GM11168 (cell line): ENCODE data around the gene D2HGDH.
"Not testable (repeated sequence)": the region's sequence is repeated elsewhere in the genome, so short reads cannot be mapped to it uniquely, and the experiment has no call there.

ENCODE experiments used
- in situ Hi-C: fragments of 300-500 bp; cut with MboI; formaldehyde crosslinking; loops from one replicate; pipeline ENCODE4 v1.12.0; 2022; ENCODE audit warnings: low sequenced_read_pairs; ENCODE audit not compliant: unreplicated experiment

D2HGDH gene

DNA sequence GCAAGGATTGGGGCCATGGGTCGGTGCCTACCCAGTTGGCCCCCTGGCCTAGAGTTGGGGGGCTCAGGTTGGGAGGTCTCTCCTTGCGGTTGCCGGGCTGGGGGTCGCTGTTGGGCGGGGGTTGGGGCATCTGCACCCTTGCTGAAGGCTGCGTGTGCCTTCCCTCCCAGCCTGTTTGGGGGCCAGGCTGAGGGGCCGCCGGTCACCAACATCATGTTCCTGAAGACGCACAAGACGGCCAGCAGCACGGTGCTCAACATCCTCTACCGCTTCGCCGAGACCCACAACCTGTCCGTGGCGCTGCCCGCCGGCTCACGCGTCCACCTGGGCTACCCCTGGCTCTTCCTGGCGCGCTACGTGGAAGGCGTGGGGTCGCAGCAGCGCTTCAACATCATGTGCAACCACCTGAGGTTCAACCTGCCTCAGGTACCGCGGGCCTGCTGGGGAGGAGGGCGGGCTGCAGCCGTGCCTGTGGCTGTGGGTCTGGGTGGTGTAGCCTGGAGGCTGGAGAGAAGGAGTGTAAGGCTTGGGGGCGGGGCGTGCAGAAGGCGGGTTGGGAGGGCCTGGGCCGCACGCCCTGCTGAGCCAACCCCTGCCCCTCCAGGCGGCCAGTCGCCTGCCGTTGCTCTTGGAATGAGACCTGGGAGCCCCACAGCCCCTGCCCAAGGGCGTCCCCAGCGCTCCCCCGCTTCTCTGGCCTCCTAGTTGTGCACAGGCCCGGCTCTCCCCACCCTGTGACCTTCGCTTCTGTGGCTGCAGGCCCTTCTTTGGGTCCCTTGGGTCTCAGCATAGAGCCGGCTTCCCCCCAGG is 67.4 kb downstream of the D2HGDH start:
- in situ Hi-C loops = no loop called here

- in situ Hi-C loops = no loop called here
Measured at GRCh38 chr2:241802421-241803318, 68.2 kb downstream of the D2HGDH start.

DNA sequence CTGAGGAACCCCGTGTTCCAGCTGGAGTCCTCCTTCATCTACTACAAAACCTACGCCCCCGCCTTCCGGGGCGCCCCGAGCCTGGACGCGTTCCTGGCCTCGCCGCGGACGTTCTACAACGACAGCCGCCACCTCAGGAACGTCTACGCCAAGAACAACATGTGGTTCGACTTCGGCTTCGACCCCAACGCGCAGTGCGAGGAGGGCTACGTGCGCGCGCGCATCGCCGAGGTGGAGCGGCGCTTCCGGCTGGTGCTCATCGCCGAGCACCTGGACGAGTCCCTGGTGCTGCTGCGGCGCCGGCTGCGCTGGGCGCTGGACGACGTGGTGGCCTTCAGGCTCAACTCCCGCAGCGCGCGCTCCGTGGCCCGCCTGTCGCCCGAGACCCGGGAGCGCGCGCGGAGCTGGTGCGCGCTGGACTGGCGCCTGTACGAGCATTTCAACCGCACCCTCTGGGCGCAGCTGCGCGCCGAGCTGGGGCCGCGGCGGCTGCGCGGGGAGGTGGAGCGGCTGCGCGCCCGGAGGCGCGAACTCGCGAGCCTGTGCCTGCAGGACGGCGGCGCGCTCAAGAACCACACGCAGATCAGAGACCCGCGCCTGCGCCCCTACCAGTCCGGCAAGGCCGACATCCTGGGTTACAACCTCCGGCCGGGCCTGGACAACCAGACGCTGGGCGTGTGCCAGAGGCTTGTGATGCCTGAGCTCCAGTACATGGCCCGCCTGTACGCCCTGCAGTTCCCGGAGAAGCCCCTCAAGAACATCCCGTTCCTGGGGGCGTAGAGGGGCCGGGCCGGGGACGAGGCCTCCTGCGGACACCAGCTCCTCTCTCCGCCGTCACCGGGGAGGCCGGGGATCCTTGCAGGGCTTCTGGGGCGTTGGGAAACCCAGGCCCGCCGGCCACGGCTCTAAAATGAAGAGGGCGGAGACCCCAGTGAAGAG is 69.2 kb downstream of the D2HGDH start:
- in situ Hi-C loops = no loop called here

DNA sequence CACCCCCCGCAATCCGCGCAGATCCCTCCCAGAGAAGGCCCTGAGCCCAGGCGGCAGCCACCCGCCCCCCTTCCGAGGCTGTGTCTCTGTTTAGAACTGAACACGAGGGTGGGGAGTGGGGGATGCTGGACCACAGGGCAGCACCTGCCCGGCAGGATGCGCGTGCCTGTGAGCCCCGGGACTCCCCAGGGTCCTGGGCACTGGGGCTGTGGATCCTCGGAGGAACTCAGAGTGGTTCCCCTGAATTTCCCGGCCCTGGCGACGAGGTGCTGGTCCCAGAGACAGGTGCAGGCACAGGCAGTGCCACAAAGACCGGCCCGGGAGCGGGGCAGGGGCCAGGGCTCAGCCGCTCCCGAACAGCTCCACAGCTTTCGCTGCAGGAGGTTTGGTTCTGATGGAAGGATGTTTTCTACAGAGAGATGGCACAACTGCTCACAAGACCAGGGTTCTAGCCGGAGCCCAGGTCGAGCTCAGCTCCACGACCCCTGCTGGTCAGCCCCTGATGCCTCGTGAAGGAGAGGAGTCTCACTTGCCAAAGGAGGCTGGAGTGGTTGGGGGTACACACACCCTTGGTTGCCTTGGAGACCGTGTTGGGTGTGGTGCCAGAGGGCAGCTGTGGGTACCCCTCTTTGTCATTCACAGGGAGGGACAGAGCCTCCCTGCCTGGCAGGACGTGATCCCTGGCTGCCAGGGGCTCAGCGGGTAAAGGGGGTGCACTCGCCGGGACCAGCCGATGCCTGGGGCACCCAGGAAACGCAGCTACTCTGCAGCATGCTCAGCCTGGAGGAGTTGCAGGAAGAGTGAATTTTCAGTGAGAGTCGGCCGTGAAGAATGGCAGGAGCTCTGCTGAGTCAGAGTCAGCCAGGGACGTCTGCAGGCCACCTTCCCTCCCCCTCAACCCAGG is 70.1 kb downstream of the D2HGDH start:
- in situ Hi-C loops = no loop called here

- in situ Hi-C loops = not testable (repeated sequence)
Measured at GRCh38 chr2:241806217-241806616, 71.8 kb downstream of the D2HGDH start.

DNA sequence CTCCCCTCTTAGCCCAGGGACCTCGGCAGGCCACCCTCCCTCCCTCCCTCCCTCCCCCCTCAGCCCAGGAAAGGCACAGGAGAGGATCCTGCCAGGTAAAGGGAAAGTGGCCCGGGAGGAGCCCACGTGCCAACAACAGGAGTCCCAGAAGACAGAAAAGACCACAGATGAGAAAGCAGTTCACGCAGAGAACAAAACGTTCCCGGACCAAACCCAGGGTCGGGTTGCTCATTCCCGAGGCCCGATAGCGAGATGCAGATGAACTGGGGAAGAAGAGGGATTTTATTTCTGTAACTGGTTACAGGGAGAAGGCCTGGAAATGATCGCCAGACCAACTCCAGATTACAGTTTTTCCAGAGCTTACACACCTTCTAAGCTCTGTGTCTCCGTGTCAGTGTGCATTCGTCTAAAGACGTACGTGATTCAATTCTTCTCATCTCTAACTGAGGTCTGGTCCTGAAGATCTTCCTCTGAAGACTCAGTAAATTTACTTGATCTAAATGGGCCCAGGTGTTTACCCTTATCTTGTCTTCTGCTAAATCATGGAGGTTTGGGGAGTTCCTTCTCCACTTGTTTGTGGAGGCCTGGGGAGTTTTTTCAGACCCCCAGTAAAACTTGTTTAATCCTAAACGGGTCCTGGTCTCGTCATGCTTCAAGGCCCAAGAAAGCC is 73.8 kb downstream of the D2HGDH start:
- in situ Hi-C loops = no loop called here

DNA sequence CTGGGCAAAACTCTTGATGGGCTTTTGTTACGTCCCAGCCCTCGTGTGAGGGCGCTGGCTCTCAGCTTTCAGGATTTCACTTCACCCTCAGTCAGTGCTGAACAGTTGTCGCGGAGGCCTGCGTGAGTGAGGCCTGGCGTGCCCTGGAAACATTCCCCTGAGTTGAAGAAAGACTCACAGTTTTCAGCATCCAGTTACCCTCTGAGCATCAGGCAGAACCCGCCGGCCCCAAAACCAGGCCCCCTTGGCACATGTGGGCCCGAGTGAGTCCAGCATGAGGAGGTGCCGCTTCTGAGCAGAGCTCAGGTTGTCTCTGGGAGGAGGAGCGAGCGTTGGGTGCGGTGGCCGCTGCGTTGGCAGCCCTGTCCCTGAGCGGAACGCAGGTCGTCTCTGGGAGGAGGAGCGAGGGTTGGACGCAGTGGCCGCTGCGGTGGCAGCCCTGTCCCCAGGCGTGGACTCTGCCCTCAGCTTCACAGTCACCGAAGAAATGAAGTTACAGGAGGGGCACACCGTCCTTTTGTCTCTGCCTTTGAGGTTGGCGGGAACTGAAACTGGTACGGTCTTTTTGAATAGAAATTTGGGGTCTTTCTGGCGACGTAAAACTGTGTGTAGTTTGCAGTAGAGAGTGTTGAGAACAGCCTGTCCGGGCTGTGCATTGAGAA is 74.4 kb downstream of the D2HGDH start, which contains the start of gene NEU4:
Gene NEU4 (plus strand): TSS at position 473 of the 662 bp plus-strand sequence. CDS start 5,292 bp downstream, outside the sequence.
- in situ Hi-C loops = no loop called here

DNA sequence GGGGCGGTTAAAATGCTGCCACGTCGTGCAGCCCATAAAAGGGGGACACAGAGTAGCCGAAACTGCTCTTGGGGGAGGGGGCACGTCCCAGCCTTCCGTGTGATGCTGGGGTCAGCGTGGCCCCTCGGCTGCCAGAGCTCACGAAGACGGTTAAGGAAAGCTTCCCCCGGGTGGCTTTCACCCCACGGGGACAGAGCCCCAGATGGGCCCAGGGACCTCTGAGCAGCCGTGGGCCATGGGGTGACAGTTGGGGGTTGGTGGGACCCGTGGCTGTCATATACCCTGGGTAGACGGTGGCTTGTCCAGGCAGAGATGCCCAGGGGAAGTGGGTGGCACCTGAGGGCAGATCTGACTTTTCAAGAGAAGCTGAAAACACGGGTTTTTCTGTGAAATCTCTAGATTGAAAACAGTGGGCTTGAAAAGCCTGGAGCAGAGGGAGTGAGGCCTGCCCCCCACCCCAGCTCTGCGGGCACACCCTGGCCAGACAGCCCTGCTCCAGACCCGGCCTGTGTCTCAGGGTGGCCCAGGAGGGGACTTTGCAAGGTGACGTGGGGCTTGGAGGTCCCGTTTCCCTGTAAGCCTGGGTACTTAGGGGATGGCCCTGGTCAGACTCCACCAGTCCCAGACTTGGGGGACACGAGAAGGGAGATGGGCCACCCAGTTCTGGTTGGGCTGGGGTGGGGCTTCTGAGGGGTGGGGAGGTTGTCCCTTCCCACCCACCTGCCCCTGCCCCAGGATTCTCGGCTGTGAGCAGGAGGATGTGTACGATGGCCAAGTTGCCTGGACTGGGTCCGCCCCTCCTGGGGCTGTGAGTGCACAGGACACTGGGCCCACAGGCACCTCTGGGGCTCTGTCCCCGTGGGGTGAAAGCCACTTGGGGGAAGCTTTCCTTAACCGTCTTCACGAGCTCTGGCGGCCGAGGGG is 75.2 kb downstream of the D2HGDH start:
- in situ Hi-C loops = no loop called here

- in situ Hi-C loops = no loop called here
Measured at GRCh38 chr2:241810307-241811200, 76.1 kb downstream of the D2HGDH start.

DNA sequence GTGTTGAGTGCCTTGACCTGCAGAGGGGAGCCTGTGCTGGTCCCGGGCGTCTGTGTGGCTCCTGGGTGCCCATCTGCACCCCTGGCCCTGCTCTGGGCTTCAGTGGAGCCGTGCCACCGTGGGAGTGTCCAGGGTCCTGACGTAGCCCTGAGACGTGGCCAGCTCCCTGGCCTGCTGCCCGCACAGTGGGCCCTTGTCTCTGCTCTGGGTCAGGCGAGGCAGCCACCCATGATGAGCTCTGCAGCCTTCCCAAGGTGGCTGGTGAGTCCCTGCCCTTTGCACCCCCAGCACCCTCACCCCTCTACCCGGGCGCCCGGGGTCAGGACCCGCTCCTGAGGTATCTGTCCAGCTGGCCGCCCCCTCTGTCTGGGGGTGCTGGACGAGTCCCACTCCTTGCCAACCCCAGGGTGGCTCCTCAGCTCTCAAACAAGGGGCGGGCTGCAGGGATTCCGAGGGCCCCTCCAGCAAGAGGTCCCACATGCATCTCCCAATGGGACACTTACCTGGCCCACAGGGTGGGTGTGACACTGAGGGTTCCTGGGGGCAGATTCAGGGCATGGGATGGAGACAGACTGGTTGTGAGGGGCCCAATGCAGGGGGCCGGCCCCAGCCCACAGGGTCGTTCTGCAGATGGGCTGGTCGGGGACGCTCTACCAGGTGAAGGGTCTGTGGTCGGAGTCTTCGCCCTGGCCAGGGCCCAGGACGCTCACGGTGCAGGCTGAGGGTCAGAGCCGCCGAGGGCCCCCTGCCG is 76.9 kb downstream of the D2HGDH start:
- in situ Hi-C loops = no loop called here

- in situ Hi-C loops = no loop called here
Measured at GRCh38 chr2:241811952-241812729, 77.7 kb downstream of the D2HGDH start.

- in situ Hi-C loops = no loop called here
Measured at GRCh38 chr2:241812730-241813643, 78.6 kb downstream of the D2HGDH start.

- in situ Hi-C loops = no loop called here
Measured at GRCh38 chr2:241813644-241814392, 79.4 kb downstream of the D2HGDH start.
